T-helper 22 cell (primary cell): ENCODE results near the gene MLLT3.

Source experiments
- DNase-seq: peaks from one replicate; pipeline ENCODE4 v3.0.0-alpha.2; 2020; ENCODE audit warnings: low read depth

Gene MLLT3

DNA sequence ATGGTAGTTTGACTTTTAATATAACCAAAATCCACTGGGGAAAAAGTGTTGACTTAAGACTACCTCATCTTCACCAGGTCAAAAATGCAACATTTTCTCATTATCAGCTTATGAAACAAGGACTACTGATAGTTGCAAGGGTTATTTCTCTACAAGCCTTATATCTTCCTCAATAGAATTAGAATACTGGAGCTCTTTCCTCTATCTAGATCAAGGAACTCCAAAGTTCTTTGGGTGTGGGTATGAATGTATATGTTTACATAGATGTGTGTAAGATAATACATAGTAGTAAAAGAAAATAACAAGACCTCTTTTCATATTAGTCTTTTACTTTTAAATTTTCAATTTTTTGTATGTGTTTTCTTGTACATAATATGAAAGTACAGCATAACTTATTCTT, 244.5 kb downstream of the MLLT3 start:
- no peak for DNase-seq

DNA sequence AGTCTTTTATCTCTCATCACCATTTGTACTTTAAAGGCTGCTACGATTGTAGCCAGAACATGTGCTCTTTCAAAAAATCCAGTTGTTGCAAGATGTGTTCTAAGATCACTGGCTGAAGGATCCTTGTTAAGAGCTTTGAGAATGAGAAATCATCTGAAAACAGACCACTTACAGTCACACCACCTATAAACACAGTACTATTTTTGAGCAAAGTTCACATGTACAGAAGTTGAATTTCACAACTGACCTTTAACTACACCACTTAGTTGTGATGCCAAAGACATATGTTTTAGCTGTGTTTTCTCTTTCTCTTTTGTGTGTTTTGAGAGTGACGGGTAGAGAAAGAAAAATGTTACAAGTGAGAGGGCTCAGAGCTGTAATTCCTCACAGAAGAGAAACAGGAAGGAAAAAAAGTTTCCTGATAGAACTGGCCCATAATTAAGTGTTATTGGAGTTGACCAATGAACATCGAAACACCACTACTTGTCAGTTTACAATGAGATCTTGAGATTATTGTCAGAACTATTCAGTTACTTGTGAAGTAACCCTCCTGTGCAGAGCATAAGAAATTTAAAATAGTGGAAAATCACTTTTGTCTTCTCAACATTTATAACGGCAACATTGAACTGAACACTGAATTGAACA, 245.4 kb downstream of the MLLT3 start:
- no peak for DNase-seq

DNA sequence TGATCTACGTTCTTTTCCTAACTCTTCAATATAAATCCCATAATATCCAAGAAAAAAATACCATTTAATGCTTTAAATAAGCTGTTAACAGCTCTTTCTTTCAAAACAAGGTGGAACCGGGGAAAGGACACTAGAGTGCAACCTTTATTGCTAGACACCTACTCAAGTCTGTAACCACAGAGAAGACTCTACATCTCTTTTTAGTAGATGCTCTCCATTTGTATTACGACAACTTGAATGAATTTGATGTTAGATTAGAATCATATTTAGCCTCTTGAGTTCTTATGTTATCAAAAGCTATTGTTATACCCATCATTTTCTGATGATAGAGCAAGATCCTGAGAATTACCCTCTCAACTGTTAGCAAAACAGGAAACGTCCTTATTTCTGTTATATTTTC, 246.3 kb downstream of the MLLT3 start:
- DNase-seq: no peak

DNA sequence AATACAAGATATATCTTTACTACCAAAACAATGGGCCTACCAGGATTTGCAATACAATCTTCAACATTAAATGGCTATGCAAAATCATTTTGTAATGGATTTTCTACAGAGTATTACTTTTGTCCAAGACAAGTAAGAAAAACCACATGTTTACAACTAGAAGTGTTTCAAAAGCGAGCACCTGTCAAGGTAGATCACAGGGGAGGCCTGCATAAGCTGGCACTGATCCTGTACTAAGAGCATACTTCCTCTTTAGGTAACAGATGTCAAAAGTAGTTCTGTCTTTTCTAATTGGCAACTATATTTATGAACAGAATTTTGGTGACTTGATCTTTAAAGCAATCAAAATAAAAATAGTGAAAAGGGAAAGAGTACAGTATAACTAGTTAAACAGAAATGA, 249.0 kb downstream of the MLLT3 start:
- DNase-seq: no peak

DNA sequence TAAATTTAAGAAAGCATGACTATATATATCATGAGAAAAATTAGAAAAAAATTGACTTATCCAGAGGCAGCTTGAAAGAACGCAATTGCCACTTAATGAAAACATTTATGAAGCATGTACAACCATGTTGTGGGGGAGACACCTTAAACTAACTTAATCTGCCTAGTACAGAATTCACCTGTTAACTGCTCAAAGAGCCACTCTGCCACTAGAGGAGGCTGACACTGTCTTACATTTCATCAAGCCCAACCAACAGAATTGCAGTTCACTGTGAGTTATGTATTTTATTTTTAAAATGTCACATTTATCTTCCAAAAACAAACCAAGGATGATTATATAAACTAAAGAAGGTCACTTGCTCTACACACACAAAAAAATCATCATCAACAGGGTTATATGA, 252.9 kb downstream of the MLLT3 start:
- no peak for DNase-seq

DNA sequence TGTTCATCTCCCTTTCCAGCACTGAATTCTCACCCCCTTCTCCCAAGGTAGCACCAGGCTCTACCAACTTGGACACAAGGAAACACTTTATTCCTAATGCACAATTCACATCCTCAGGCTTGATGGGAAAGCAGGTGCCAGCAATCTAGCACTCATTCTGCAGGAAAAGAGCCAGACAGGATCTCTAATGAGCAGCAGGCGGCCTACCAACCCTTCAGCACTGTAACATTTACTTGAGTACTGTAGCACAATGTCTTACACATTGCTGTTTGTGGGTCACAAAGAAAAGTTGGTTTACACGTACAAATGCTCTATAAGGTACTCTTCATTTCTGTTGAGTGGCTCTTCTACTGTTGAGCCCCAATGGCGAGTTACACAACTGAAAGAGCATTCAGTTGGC, 254.4 kb downstream of the MLLT3 start:
- DNase-seq: no peak

DNA sequence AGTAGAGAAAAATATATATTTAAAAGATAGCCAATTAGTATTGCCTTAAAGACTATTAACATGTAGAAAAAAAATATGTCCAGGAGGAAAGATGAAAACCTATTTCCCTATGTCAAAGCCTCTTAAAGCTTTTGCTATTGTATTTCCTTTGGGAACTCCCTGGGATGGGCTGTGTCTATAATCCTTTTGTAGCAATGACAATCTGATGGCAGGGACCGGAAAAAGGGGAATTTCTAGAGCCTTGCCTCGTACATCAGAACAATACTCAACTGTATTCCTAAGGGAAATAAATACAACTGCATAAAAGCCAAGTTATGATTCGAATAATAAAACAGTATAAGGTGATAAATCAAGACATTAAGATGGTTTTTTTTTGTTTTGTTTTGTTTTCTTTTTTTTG, 257.3 kb downstream of the MLLT3 start:
- DNase-seq: no peak

DNA sequence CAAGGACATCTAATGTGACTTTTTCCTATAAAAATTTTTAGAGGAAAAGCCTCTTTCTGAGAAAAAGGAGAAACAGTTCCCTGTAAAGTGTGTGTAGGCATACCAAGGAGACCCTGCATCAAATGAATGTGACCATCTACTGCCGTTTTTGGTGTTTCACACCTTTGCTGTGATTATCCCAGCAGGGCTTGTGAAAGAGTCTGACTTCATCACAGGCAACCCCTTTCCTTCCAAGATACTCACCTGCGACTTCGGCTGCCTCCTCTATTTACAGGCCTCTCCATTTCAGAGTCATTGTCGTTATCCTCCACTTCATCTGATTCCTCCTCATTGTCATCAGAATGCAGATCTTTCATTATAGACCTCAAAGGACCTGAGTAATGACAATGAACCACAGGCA, 259.1 kb downstream of the MLLT3 start:
- no peak for DNase-seq

DNA sequence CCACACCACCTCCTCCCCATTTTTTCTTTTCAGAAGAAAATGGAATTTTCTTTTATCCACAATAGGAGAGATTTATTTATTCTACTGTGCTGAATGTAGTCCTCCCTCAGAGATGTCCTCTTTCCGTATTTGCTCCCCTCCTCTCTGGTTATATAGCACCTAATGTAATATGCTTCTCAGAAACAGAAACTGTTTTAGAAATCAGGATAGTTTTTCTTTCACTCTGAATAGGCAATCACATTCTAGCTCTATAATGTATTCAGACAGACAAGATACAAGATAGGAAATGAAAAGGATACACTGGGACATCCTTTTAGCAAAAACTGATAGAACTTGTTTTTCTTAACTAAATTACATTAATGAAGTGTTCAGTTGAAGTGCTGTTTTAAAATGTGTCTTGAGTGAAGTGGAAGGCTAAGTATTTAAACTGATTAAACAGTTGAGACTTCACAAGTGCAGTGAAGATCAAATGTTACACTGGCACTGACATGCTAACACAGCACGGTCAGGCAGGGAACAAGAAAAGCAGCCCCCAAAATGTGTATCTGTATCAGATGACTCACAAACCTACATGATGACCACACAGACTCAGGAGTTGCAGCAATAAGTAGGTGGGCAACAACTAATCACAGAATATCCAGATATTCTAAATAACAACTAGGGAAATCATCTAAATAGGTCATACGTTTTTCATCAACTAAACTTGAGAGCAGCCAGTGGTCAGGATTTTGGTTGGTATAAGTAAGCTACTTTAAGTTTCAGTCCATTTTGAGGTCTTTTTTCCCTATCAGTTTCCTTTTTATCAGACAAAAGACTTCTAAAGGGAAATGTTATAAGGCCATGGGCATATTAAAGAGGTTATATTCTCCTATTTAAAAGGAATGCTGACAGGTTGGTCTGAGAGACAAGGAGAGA, 260.4 kb downstream of the MLLT3 start:
- DNase-seq: no peak

DNA sequence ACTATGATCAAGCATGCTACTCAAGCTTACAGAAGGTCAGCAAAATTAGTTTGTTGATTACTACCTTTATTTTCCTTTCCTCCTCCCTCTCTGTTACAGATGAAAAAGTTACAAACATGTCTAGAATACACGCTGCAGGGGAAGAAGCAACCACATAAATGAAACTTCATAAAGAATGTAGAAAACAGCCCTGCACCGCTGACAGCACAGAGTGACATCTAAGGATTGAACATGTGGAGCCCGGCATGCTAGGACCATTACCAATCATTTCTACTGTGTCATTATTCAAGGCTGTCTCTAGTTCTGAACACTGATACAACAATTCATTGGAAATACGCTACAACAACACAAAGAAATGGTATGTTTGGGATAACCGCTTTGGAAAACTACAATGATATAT, 261.1 kb downstream of the MLLT3 start:
- DNase-seq: no peak

DNA sequence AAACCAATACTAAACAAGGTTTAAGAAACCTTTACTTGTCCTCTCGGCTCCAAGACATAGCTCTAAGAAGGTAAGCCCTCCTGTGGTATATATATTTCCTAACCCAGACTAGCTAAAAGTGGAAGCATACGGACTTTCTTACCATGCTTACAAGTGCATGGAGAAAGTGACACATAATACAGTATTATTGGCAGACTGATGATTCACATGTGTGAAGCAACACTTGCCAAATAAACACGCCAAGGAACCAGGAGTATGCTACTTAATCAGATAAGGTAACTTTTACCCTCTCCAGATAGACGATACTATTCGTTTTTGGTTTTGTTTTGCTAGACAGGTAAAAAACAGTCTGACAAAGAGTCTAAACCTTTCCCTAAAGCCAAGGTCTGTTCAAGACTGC, 264.1 kb downstream of the MLLT3 start:
- DNase-seq: no peak

DNA sequence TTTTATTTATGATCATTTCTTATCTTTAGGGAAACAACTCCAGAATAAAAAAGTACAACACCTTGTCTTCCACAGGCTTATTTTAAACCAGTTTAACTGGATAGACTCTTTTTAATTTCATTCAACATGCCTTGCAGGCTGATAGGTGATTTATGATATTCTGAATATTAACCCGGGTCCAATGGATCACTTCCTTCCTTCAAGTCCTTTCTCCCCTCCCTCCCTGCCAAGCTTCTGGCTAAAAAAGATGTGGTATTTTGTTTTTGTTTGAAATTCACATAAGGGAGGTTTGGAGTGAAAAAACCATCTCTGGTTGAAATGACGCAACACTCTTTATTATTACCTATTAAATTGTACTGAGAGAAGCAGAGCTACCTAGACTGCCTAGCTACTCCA, 265.3 kb downstream of the MLLT3 start:
- no peak for DNase-seq

DNA sequence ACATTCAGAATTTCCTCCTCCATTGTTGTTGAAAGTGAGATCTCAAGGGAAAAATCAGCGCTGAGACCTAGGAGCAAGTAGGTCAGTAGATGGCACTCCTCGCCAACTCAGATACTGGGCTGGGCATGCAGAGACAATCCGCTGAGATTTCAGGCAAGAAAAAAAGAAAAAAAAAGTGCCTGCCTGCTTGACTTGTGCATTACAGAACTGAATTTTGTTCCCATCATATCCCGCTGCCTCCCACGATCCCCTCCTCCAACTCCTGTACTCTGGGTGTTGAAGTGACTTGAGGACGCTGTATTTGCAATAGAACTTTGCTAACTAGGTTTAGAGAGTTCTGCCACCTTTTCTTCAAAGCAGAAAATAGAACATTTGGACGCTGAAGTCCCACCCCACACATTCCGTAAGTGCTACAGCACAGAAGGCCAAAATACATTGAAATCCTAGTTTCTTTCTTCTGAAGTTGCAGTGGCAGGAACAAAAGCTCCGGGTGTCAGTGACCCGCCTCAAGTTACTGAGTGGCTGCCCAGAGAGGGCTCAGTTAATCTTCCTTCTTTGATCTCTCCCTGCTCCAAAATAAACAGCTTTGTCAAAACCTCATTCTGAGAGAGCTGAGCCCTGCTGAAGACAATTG, 265.8 kb downstream of the MLLT3 start:
- no peak for DNase-seq

DNA sequence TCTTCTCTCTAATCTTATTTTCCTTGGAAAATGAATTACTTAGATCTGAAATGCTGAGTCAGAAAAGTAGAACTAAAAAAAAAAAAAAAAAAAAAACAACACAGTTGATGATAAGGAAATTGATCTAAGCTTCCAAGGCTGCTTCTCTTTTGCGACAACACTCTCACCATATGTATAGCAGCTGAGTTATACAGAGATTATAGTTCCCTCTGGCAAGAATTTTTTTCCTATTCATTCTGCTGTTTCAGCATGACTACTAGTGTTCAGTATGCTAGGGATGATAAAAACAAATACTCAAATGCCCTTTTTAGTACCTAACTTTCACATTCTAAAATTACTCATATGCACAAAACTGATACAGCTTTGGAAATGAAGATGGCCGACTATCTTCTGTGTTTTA, 267.3 kb downstream of the MLLT3 start:
- no peak for DNase-seq

DNA sequence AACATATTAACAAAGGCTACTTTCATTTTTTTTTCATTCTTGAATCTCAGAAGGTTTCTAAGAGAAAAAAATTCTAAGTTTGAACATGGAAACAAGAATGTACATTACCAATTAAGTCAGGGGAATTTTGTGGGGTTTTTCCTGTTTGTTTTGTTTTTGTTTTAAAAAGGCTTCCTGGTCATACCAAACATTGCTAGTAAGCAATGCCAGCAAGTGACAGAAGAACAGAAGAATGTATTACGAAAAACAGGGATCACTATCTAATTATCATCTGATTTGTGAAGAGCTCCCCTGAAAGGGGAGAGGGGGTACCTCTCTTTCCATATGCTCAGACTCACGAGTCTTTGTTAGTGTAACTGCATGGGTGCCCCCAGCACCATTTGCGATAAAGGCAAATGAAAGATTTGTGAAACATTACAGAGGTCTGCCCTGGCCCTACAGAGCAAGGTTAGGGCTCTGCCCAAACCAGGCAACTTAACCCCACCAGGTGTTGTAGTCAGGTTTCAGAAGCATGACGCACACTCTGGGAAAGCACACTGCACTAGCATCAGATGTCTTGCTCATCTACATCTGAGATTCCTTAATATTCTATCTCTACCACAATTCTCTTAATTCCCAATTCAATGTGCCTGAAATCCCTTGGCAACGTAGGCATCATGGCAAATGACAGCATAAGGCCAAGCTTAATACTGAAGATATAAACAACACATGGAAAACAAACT, 268.2 kb downstream of the MLLT3 start:
- no peak for DNase-seq

DNA sequence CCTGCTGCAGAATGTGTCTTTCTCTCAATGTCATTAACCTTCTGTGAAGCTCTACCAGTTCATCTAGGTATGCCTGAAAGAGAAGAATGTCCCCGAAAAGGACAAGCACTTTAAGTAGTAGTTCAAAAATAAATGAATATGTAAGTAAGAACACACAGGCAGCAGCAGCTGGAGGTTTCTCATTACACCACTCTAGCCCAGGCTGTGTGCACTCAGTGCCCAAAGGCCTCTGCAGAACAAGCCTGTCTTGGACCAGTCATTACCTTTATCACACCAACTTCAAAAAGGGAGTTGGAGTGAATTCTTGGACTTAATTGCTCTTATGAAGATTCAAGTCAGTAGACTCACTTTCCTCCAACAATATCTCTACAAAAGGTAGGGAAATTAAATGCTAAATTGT, 268.8 kb downstream of the MLLT3 start:
- no peak for DNase-seq

DNA sequence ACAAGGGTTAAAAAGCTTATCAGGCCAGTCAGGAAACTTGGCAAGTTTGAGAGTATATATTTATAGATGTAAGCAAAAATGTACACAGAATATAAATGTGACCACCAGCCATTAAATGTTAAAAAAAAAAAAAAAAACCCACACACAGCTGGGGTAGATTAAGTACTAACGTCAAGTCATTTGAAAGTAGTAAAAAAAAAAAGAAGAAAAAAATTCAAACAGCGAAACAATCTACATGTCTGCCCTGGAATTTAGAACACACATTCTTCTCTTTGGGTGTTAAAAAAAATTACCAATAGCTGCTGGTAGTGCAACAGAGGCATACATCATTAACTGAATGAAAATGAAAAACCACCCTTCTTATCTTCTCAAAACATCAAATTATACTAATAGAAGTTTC, 269.7 kb downstream of the MLLT3 start:
- no peak for DNase-seq

DNA sequence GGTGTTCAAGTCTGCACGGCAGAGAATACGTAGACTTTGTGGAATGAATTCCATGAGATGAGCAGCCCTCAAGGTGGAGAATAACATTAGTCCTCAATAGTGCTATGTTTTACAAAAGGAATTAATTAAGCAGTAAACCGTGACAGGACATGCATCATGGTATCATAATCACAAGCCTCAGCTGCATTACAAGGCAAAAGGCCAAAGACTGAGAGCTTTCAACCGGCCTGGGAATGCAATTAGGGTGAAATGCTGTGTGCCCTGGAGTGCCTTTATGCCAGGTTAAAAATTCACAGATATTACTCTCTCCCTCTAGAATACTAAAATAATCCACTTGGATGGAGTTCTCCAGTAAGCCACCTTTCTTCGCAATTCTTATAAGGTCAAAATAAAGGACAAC, 270.6 kb downstream of the MLLT3 start:
- DNase-seq: no peak

DNA sequence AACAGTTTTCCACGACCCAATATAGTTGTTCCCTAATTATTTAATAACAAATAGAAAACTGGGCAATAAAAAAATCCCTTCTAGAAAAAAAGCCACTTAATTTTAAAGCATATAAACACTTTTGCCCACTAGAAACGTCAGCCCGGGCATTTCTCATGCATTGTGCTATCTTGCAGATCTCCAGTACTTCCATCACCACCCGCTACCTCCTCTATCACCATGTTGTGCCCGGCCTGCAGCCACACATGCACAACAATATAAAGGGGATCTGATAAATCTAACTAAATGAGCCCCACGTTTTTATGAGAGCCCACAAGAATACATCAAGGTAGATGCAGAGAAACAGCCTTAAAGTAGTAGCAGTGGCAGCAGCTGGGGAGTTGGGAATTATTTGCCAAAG, 272.7 kb downstream of the MLLT3 start:
- DNase-seq: no peak

DNA sequence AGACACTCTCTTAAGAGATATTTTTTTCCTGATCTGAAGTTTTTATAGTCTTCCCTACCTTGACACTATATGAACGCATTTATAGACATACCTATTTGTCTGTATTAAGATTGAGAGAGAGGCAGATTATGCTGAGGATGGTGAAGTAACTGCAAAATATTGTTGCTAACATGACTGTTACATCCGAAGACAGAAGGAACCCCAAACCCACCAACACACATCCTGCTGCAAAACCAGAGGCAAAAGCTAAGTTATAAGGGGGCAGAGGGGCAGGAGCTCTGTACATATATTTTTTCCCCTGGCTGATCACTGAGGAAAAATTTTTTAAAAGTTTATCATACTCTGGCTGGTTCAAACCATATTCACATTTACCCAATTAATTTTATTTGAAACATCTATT, 279.0 kb downstream of the MLLT3 start:
- DNase-seq: no peak

DNA sequence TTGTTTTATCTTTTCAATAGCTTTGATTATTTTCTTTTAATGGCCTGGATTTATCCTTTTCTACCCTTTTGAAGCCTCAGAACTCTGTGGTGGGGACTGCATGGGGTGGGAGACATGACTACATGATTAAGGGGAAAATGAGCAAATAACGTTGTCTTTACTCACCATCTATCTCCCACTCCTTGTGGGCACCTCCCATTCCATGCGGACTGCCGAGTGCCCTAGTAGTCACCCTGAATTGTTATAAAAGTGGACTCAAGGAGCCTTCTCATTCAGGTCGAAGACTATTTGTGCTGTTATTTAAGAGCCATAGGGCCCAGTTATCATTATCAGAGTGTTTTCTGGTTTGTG, 281.8 kb downstream of the MLLT3 start:
- DNase-seq: no peak

DNA sequence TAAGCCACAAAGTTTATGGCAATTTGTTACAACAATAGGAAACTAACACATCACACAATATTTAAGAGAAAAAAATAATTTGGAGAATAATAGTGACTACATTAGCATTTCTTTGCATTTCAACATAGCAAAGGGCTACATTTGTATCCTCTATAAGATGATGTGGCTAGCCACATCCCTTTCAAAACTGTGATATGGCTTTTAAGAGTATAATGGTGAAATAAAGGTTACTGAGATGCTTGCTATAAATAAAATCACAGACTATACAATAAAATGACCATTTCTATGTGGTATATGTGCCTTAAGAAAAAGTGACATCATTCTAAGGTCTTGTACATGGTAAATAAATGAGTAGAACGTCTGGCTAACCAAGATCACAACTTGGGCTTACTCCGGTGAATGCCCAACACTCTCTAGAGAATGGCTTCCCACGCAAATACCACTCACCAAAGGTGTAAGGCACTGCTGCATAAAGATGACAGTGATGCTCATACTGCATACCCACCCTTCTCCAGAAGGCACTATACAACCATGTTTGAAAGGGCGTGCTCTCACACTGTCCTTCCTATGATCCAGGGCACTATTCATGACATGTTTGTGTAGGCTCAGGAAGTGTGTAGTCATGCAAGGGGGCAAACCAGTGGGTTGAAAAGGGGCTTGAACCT, 286.5 kb downstream of the MLLT3 start:
- DNase-seq: no peak
